Duodenal mucosa (tissue), 2 donors: ENCODE data around the gene FAM81A.

Experiments used
- H3K27ac ChIP-seq: one replicate; pipeline ENCODE4 v1.7.0; 2013; ENCODE audit warnings: low read depth, low read length
- H3K27me3 ChIP-seq, 2 donors: one replicate each; pipeline ENCODE4 v1.7.0; 2013; ENCODE audit warnings: low read length in 2 of 2, control low read depth in 1 of 2; ENCODE audit not compliant: insufficient read depth in 2 of 2, control insufficient read depth in 1 of 2
- H3K36me3 ChIP-seq, 2 donors: one replicate each; pipeline ENCODE4 v1.7.0; 2013; ENCODE audit warnings: low read length in 2 of 2, control low read depth in 1 of 2; ENCODE audit not compliant: insufficient read depth in 2 of 2, control insufficient read depth in 1 of 2
- H3K4me1 ChIP-seq, 2 donors: one replicate each; pipeline ENCODE4 v1.7.0; 2013; ENCODE audit warnings: low read length in 2 of 2, control low read depth in 1 of 2; ENCODE audit not compliant: insufficient read depth in 2 of 2, control insufficient read depth in 1 of 2
- H3K4me3 ChIP-seq, 2 donors: one replicate each; pipeline ENCODE4 v1.7.0; 2013; ENCODE audit warnings: low read length in 2 of 2, low read depth in 1 of 2
- H3K9ac ChIP-seq, 2 donors: one replicate each; pipeline ENCODE4 v1.7.0; 2013; ENCODE audit warnings: low read length in 2 of 2, low read depth in 1 of 2
- H3K9me3 ChIP-seq, 2 donors: one replicate each; pipeline ENCODE4 v1.7.0; 2013; ENCODE audit warnings: low read length in 2 of 2, control low read depth in 1 of 2; ENCODE audit not compliant: control insufficient read depth in 1 of 2

FAM81A gene

DNA sequence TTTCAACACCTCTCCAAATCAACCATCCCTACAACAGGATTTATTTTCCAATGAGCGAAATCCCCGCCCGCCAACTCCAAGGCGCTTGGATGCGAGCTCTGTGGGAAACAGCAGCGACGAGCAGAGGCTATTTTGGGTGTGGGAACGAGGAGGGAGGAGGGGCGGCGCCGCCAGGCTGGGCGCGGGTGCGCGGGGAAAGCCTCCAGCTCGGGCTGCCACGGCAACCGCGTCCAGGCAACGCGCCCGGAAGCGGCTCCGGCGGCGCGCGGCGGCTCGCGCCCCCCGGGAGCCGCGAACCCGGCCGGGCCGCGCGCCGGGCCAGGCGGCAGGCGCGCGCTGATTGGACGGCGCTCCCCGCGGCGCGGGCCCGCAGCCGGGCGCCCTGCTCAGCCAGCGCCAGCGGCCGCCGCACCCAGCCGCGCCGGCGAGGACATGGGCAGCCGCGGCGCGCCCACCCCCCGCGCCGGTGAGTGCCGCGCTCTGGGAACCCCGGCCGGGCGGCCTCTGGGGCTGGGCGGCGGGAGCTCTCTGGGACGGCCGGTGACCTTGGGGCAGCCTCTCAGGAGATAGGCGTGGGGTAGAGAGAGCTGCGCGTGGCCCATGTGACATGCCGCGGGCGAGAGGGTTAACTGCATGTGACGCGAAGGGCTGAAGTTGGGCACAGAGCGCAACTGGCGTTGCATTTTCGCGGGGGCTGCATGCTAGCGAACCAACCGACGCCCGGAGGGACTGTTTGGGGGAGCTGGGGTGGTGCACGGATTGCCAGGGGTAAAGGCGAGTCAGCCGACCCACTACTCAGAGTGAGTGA lies at the start of gene FAM81A:
Gene FAM81A (plus strand): TSS at position 370 of the 808 bp plus-strand sequence. CDS start 20,441 bp downstream, outside the sequence.
- no peak within 1 kb of the TSS for H3K27ac ChIP-seq
- H3K36me3 ChIP-seq: no peaks in the 10 kb centered on the region

GRCh38 chr15:59388670-59389069 lies 49.3 kb upstream of the FAM81A start:
- Histone ChIP-seq H3K27ac (no peak overlapping the region), H3K36me3 (no peaks in the 10 kb centered on the region), H3K27me3 (no peaks in the 10 kb centered on the region), H3K9me3 (no peaks in the 10 kb centered on the region), H3K4me3 (no peak overlapping the region), H3K9ac (no peak overlapping the region), H3K4me1 (no peaks in the 10 kb centered on the region)

More for the DNA sequence above, at the start of gene FAM81A:
- Histone ChIP-seq H3K27me3 (peaks cover 0 to 14% of the 10 kb centered on the region in 2 donors), H3K9me3 (no peaks in the 10 kb centered on the region), H3K9ac (peak within 1 kb of the TSS; percentile 10 to 79), H3K4me1 (peaks cover 28 to 29% of the 10 kb centered on the region in 2 donors), H3K4me3 (peak within 1 kb of the TSS; percentile 76 to 79)

DNA sequence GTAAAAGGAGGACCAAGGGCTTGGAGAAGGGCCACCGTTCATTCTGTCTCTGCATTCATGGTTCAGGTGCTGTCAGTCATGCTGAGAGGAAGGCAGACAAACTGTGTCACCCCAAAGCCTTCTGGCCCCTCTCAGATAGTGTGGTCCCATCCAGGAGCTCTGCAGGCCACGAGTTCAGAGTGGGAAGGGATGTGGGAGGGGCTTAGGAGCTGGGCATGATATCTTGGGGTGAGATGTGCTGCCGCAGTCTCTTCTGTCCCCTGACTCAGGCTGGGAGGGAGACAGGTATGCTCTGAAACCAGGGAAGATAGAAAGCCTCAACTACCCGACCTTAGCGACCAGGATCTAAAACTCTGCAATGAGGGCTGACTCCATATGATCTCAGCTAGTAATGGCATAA lies 45.7 kb upstream of the FAM81A start:
- no peaks in the 10 kb centered on the region for H3K27me3 ChIP-seq
- H3K27ac ChIP-seq: no peak overlapping the region
- H3K4me3 ChIP-seq: no peak overlapping the region
- H3K36me3 ChIP-seq: no peaks in the 10 kb centered on the region
- H3K9ac ChIP-seq: no peak overlapping the region
- H3K9me3 ChIP-seq: no peaks in the 10 kb centered on the region
- no peaks in the 10 kb centered on the region for H3K4me1 ChIP-seq

DNA sequence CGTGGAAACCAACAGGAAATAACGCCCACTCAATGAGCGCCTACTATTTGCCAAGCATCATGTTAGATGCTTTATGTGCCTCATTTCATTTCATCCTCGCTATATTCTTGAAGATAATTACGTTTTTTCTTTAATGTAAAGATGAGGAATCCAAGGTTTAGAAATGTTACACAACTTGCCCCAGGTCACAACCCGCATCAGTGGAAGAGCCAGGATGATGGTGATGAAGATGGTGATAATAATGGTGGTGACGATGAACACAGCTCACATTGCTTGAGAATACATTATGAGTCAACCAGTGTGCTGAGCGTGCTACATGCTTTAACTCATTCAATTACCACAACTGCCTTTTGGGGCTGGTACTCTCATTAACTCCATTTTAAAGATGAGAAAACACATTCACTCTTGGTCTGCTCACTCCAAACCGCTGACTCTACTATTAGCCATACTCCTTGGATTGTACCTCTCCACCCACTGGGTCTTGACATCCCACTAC lies 43.8 kb upstream of the FAM81A start:
- no peaks in the 10 kb centered on the region for H3K4me1 ChIP-seq
- H3K36me3 ChIP-seq: no peaks in the 10 kb centered on the region
- no peak overlapping the region for H3K27ac ChIP-seq
- H3K9ac ChIP-seq: no peak overlapping the region
- H3K9me3 ChIP-seq: no peaks in the 10 kb centered on the region
- peaks cover 0 to 3% of the 10 kb centered on the region in 2 donors for H3K27me3 ChIP-seq
- H3K4me3 ChIP-seq: no peak overlapping the region

- Histone ChIP-seq H3K4me1 (peaks cover 3 to 9% of the 10 kb centered on the region in 2 donors), H3K4me3 (no peak overlapping the region)
Measured at GRCh38 chr15:59396211-59396610, 41.8 kb upstream of the FAM81A start.

DNA sequence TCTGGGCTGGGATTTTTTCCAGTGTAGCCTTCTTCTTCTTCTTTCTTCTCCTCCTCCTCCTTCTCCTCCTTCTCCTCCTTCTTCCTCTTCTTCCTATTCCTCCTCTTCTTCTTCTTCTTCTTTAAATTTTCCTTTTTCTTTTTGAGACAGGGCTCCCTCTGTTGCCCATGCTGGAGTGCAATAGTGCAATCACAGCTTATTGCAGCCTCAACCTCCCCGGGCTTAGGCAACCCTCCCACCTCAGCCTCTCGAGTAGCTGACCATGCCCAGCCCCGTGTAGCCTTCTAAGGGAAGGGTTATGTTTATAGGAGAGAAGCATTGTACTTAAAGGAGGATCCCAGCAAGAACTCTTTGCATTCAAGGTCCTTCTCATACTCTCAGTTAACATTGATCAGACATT lies 41.3 kb upstream of the FAM81A start:
- H3K9ac ChIP-seq: no peak overlapping the region
- no peak overlapping the region for H3K27ac ChIP-seq
- peaks cover 0 to 3% of the 10 kb centered on the region in 2 donors for H3K27me3 ChIP-seq
- H3K4me1 ChIP-seq: peaks cover 3 to 10% of the 10 kb centered on the region in 2 donors
- H3K4me3 ChIP-seq: no peak overlapping the region
- H3K36me3 ChIP-seq: no peaks in the 10 kb centered on the region
- H3K9me3 ChIP-seq: no peaks in the 10 kb centered on the region

More at GRCh38 chr15:59396211-59396610, 41.8 kb upstream of the FAM81A start:
- no peaks in the 10 kb centered on the region for H3K36me3 ChIP-seq
- no peak overlapping the region for H3K27ac ChIP-seq
- H3K27me3 ChIP-seq: peaks cover 0 to 3% of the 10 kb centered on the region in 2 donors
- H3K9ac ChIP-seq: no peak overlapping the region
- no peaks in the 10 kb centered on the region for H3K9me3 ChIP-seq

GRCh38 chr15:59398220-59398619 lies 39.8 kb upstream of the FAM81A start:
- no peak overlapping the region for H3K4me3 ChIP-seq
- peaks cover 3 to 16% of the 10 kb centered on the region in 2 donors for H3K4me1 ChIP-seq
- H3K27me3 ChIP-seq: peaks cover 0 to 3% of the 10 kb centered on the region in 2 donors
- no peaks in the 10 kb centered on the region for H3K9me3 ChIP-seq
- H3K36me3 ChIP-seq: no peaks in the 10 kb centered on the region
- H3K9ac ChIP-seq: no peak overlapping the region
- no peak overlapping the region for H3K27ac ChIP-seq

DNA sequence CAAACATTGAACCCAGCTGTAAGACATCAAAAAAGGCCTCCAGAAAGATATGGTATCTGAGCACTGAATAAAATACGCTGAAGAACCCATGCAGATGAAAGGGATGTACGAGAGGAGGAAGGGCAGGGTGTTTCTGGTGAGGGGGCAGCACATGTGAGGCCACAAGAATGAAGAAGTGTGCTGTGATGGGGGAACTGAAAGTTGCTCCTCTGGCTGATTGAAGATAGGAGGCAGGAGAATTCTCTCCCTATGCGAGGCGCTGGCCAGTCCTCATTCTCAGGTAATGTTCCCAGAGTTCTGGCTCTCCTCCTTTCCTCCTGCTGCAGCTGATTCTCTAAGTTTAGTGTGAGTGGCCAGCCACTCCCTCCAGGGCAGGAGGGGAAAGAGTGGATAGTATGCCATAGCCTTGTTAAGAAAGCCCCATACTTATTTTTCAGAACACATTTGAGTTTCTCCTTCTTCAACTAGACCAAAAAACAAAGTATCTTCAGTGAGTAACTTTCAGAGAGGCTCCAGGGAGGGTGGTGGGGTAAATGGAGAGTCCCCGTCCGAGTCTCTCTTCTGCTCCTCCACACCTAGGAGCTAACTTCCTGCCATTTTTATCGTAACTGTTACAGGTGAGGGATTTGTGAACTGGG lies 38.4 kb upstream of the FAM81A start:
- Histone ChIP-seq H3K27ac (no peak overlapping the region), H3K4me1 (peaks cover 3 to 16% of the 10 kb centered on the region in 2 donors), H3K36me3 (no peaks in the 10 kb centered on the region)

GRCh38 chr15:59400103-59400813 lies 37.7 kb upstream of the FAM81A start:
- H3K4me3 ChIP-seq: no peak overlapping the region
- no peak overlapping the region for H3K27ac ChIP-seq
- H3K9me3 ChIP-seq: no peaks in the 10 kb centered on the region
- peaks cover 0 to 3% of the 10 kb centered on the region in 2 donors for H3K27me3 ChIP-seq
- peaks cover 3 to 16% of the 10 kb centered on the region in 2 donors for H3K4me1 ChIP-seq
- no peak overlapping the region for H3K9ac ChIP-seq
- H3K36me3 ChIP-seq: no peaks in the 10 kb centered on the region

More for the DNA sequence above, 38.4 kb upstream of the FAM81A start:
- no peak overlapping the region for H3K9ac ChIP-seq
- H3K4me3 ChIP-seq: no peak overlapping the region
- H3K9me3 ChIP-seq: no peaks in the 10 kb centered on the region
- H3K27me3 ChIP-seq: peaks cover 0 to 3% of the 10 kb centered on the region in 2 donors
